NCI-H82 treated with DMSO at 0.1 percent for 48 hours (cell line): ENCODE measurements around the gene GPLD1.
"Not testable (repeated sequence)": the region's sequence is repeated elsewhere in the genome, so short reads cannot be mapped to it uniquely, and the experiment has no call there.

Experiments
- DNase-seq: peaks from one replicate; lab custom pipeline; 2025; ENCODE audit not compliant: unreplicated experiment; lab: John Stamatoyannopoulos, UW

Gene GPLD1

DNA sequence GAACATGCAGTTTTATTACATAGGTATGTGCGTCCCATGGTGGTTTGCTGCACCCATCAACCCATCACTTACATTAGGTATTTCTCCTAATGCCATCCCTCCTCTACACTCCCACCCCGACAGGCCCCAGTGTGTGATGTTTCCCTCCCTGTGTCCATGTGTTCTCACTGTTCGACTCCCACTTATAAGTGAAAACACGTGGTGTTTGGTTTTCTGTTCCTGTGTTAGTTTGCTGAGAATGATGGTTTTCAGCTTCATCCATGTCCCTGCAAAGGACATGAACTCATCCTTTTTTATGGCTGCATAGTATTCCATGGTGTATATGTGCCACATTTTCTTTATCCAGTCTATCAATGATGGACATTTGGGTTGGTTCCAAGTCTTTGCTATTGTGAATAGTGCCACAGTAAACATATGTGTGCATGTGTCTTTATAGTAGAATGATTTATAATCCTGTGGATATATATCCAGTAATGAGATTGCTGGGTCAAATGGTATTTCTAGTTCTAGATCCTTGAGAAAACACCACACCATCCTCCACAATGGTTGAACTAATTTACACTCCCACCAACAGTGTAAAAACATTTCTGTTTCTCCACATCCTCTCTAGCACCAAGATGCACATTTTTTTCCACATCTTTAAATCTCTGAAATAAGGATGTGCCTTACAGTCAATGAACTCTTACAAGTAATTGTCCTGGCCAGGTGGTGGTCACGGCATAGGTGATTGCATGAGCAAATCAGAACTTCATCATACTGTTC lies 104.8 kb downstream of the GPLD1 start:
- not testable (repeated sequence) for DNase-seq

DNA sequence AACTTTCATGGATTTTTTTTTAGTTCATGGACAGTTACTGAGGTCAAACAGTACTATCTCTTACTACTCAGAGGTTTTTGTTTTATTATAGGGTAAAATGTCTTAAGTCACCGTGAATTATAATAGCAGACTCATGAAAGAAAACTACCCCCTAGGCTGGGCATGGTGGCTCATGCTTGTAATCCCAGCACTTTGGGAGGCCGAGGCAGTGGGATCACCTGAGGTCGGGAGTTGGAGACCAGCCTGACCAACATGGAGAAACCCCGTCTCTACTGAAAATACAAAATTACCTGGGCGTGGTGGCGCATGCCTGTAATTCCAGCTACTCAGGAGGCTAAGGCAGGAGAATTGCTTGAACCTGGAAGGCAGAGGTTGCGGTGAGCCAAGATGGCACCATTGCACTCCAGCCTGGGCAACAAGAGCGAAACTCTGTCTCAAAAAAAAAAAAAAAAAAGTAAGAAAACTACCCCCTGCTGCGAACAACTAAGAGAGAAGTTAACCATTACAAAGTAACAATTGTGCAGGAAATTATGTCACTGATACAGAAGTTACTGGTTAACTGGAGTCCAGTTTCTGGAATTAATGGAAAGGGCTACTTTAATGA lies 106.4 kb downstream of the GPLD1 start:
- DNase-seq: not testable (repeated sequence)

DNA sequence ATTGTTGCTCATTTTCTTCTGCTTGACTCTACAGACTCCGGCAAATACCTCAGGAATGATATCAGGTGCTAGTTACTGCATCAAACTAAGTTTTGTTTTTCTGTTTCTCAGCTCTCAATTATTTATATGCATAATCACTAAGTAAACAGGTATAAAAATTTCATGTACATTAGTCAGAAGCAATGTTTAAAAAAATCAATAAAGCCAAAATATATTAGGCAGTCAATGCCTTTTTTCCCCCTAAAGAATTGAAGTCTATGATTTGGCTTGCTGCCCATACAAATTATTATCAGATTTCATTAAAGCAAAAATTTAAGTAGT lies 107.2 kb downstream of the GPLD1 start:
- no peak for DNase-seq

DNA sequence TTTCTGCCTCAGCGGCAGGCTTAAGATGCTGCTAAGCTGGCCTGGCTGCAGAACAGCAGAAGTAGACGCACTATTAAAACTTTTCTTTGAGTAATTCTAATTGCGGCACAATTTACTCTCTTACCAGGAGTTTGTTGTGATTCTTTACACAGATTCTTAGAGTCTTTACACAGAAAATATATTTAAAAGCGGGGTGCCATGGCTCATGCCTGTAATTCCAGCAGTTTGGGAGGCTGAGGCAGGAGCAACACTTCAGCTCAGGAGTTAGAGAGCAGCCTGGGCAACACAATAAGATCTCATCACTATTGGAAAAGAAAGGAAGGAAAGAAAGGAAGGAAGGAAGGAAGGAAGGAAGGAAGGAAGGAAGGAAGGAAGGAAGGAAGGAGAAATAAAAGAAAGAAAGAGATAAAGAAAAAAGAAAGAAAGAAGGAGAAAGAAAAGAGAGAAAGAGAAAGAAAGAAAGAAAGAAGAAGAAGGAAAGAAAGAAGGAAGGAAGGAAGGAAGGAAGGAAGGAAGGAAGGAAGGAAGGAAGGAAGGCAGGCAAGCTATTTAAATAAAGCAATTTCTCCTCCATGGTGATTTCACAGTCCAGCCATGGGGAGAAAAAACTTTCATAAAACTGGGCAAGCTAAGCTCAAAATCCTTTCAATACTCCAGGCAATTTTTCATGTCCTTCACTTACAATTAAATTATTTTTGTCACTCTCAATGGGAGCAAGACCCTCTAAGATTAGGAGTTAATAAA lies 107.7 kb downstream of the GPLD1 start:
- DNase-seq: no peak

DNA sequence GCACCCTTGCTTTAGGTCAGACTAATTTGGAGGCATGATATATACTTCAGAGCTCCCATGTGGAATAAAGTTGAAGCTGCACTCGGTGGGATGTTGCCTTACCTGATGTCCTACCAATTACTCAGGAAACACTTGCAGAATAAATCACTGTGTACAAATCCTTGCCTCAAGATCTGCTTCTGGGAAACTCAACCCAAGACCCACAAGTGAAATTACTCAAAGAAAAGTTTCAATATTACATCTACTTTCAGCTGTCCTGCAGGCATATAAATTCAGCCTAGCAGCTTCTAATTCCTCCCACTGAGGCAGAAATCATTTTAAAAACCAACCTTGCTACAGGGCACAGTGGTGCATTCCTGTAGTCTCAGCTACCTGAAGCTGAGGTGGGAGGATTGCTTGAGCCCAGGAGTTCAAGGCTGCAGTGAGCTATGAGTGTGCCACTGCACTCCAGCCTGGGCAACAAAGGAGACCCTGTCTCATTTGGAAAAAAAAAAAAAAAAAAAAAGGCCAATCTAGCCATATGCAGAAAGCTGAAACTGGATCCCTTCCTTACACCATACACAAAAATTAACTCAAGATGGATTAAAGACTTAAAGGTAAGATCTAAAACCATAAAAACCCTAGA lies 110.8 kb downstream of the GPLD1 start:
- DNase-seq: no peak
